HUES64 (cell line): ENCODE results near the gene LRRC10.

Experiments used
- H3K27ac ChIP-seq: 2 replicates; pipeline ENCODE4 v1.7.0; 2013; ENCODE audit warnings: low read depth, low read length, inconsistent platforms
- H3K27me3 ChIP-seq: 2 replicates; pipeline ENCODE4 v1.6.1; 2013; ENCODE audit warnings: mild to moderate bottlenecking, low read length; ENCODE audit not compliant: insufficient read depth
- H3K36me3 ChIP-seq: 2 replicates; pipeline ENCODE4 v1.6.1; 2013; ENCODE audit warnings: mild to moderate bottlenecking, low read length; ENCODE audit not compliant: insufficient read depth
- H3K4me1 ChIP-seq: 2 replicates; pipeline ENCODE4 v1.6.1; 2013; ENCODE audit warnings: mild to moderate bottlenecking, low read length, moderate library complexity; ENCODE audit not compliant: insufficient read depth
- H3K4me3 ChIP-seq: 2 replicates; pipeline ENCODE4 v1.5.1; 2013; ENCODE audit warnings: mild to moderate bottlenecking, low read length, moderate library complexity
- H3K9ac ChIP-seq: 2 replicates; pipeline ENCODE4 v1.6.1; 2013; ENCODE audit warnings: mild to moderate bottlenecking, low read depth, low read length
- H3K9me3 ChIP-seq: 2 replicates; pipeline ENCODE4 v1.6.1; 2013; ENCODE audit warnings: low read depth, low read length; ENCODE audit not compliant: insufficient read depth
- WGBS: fragments of 150-250, 120-280 bp; methylation state at CpG from one replicate; pipeline ENCODE4 v1.1.7; 2013; ENCODE audit warnings: missing lambda C conversion rate; 5-methylcytosine and 5-hydroxymethylcytosine counted together

The LRRC10 gene

GRCh38 chr12:69566603-69567002 is 44.1 kb downstream of the LRRC10 start:
- Histone ChIP-seq H3K4me3 (no peak overlapping the region), H3K27ac (no peak overlapping the region), H3K36me3 (peaks cover 49% of the 10 kb centered on the region), H3K4me1 (0 out of 2 replicates have a peak, but pooled peaks cover 3% of the 10 kb centered on the region), H3K9ac (no peak overlapping the region), H3K27me3 (no peaks in the 10 kb centered on the region), H3K9me3 (no peaks in the 10 kb centered on the region)
- WGBS: 92% methylated on average over 3 of the region's 3 CpGs

- WGBS: 96% methylated on average over 2 of the region's 2 CpGs
- H3K27ac ChIP-seq: no peak overlapping the region
These were observed 47.4 kb downstream of the LRRC10 start for GRCh38 chr12:69563166-69563762.

More at GRCh38 chr12:69563166-69563762, 47.4 kb downstream of the LRRC10 start:
- Histone ChIP-seq H3K9ac (no peak overlapping the region), H3K4me1 (0 out of 2 replicates have a peak, but pooled peaks cover 3% of the 10 kb centered on the region), H3K4me3 (no peak overlapping the region), H3K9me3 (no peaks in the 10 kb centered on the region), H3K36me3 (peaks cover 35% of the 10 kb centered on the region), H3K27me3 (no peaks in the 10 kb centered on the region)
